ENCODE results near the gene PPP1R14D. TPM values are rescaled to one million over a fixed set of nuclear protein-coding genes. Genes with fewer than 3 reads are reported as not detected.

The PPP1R14D gene
- total and polyA plus RNA-seq, 2 donors, result 0.14 to 1.2 TPM

GRCh38 chr15:40782609-40783227 lies 45.8 kb downstream of the PPP1R14D start:
- no peaks in the 10 kb centered on the region for H3K27me3 ChIP-seq (ENCODE audit: control insufficient read depth in 2 of 2, insufficient read depth in 1 of 2, low read length in 1 of 2)
- H3K27ac ChIP-seq (ENCODE audit: low read depth in 1 of 2, low read length in 1 of 2), result no peak overlapping the region
- peaks cover 0 to 5% of the 10 kb centered on the region in 2 donors for H3K4me1 ChIP-seq (ENCODE audit: control insufficient read depth in 2 of 2, insufficient read depth in 2 of 2, low read length in 2 of 2)
- DNase-seq (ENCODE audit: low read depth in 6 of 9, low spot score in 9 of 9), result peak in 6 of 9 donors; percentile 36 to 83 (median 66)
- no peak overlapping the region for H3K4me3 ChIP-seq (ENCODE audit: low read length in 2 of 2)
- 48% methylated on average over 8 of the region's 8 CpGs for WGBS
- H3K9me3 ChIP-seq (ENCODE audit: control insufficient read depth in 2 of 2, insufficient read depth in 1 of 2, low read length in 1 of 2), result no peaks in the 10 kb centered on the region
- peaks cover 12 to 19% of the 10 kb centered on the region in 2 donors for H3K36me3 ChIP-seq (ENCODE audit: control insufficient read depth in 2 of 2, insufficient read depth in 2 of 2, low read length in 1 of 2)

GRCh38 chr15:40776537-40777141 lies 51.9 kb downstream of the PPP1R14D start:
- Histone ChIP-seq H3K4me1 (ENCODE audit: control insufficient read depth in 2 of 2, insufficient read depth in 2 of 2, low read length in 2 of 2) (peaks cover 6 to 7% of the 10 kb centered on the region in 2 donors), H3K4me3 (ENCODE audit: low read length in 2 of 2) (no peak overlapping the region), H3K9me3 (ENCODE audit: control insufficient read depth in 2 of 2, insufficient read depth in 1 of 2, low read length in 1 of 2) (no peaks in the 10 kb centered on the region), H3K27me3 (ENCODE audit: control insufficient read depth in 2 of 2, insufficient read depth in 1 of 2, low read length in 1 of 2) (no peaks in the 10 kb centered on the region), H3K36me3 (ENCODE audit: control insufficient read depth in 2 of 2, insufficient read depth in 2 of 2, low read length in 1 of 2) (peaks cover 59 to 63% of the 10 kb centered on the region in 2 donors), H3K27ac (ENCODE audit: low read depth in 1 of 2, low read length in 1 of 2) (no peak overlapping the region)
- WGBS, result 80% methylated on average over 11 of the region's 11 CpGs
- peak in 2 of 9 donors; percentile 46 to 65 for DNase-seq (ENCODE audit: low read depth in 6 of 9, low spot score in 9 of 9)

- no peaks in the 10 kb centered on the region for H3K9me3 ChIP-seq (ENCODE audit: control insufficient read depth in 2 of 2, insufficient read depth in 1 of 2, low read length in 1 of 2)
- H3K27ac ChIP-seq (ENCODE audit: low read depth in 1 of 2, low read length in 1 of 2), result no peak overlapping the region
- peaks cover 6 to 14% of the 10 kb centered on the region in 2 donors for H3K4me1 ChIP-seq (ENCODE audit: control insufficient read depth in 2 of 2, insufficient read depth in 2 of 2, low read length in 2 of 2)
- H3K27me3 ChIP-seq (ENCODE audit: control insufficient read depth in 2 of 2, insufficient read depth in 1 of 2, low read length in 1 of 2), result no peaks in the 10 kb centered on the region
- WGBS, result 99% methylated on average over 14 of the region's 14 CpGs
- H3K36me3 ChIP-seq (ENCODE audit: control insufficient read depth in 2 of 2, insufficient read depth in 2 of 2, low read length in 1 of 2), result peaks cover 59 to 66% of the 10 kb centered on the region in 2 donors
- DNase-seq (ENCODE audit: low read depth in 6 of 9, low spot score in 9 of 9), result no peak
- no peak overlapping the region for H3K4me3 ChIP-seq (ENCODE audit: low read length in 2 of 2)
Measured at GRCh38 chr15:40775740-40776536, 52.6 kb downstream of the PPP1R14D start.

- no peaks in the 10 kb centered on the region for H3K27me3 ChIP-seq (ENCODE audit: control insufficient read depth in 2 of 2, insufficient read depth in 1 of 2, low read length in 1 of 2)
- no peak overlapping the region for H3K27ac ChIP-seq (ENCODE audit: low read depth in 1 of 2, low read length in 1 of 2)
- no peak for DNase-seq (ENCODE audit: low read depth in 6 of 9, low spot score in 9 of 9)
- WGBS, result 97% methylated on average over 10 of the region's 10 CpGs
- H3K4me3 ChIP-seq (ENCODE audit: low read length in 2 of 2), result no peak overlapping the region
- no peaks in the 10 kb centered on the region for H3K9me3 ChIP-seq (ENCODE audit: control insufficient read depth in 2 of 2, insufficient read depth in 1 of 2, low read length in 1 of 2)
- H3K4me1 ChIP-seq (ENCODE audit: control insufficient read depth in 2 of 2, insufficient read depth in 2 of 2, low read length in 2 of 2), result peaks cover 7 to 24% of the 10 kb centered on the region in 2 donors
- H3K36me3 ChIP-seq (ENCODE audit: control insufficient read depth in 2 of 2, insufficient read depth in 2 of 2, low read length in 1 of 2), result peaks cover 59 to 66% of the 10 kb centered on the region in 2 donors
Measured at GRCh38 chr15:40775007-40775406, 53.5 kb downstream of the PPP1R14D start.

- no peaks in the 10 kb centered on the region for H3K27me3 ChIP-seq (ENCODE audit: control insufficient read depth in 2 of 2, insufficient read depth in 1 of 2, low read length in 1 of 2)
- H3K4me3 ChIP-seq (ENCODE audit: low read length in 2 of 2), result no peak overlapping the region
- H3K9me3 ChIP-seq (ENCODE audit: control insufficient read depth in 2 of 2, insufficient read depth in 1 of 2, low read length in 1 of 2), result no peaks in the 10 kb centered on the region
- H3K27ac ChIP-seq (ENCODE audit: low read depth in 1 of 2, low read length in 1 of 2), result no peak overlapping the region
- DNase-seq (ENCODE audit: low read depth in 6 of 9, low spot score in 9 of 9), result no peak
- H3K4me1 ChIP-seq (ENCODE audit: control insufficient read depth in 2 of 2, insufficient read depth in 2 of 2, low read length in 2 of 2), result peaks cover 17 to 35% of the 10 kb centered on the region in 2 donors
- 95% methylated on average over 6 of the region's 6 CpGs for WGBS
- peaks cover 50 to 56% of the 10 kb centered on the region in 2 donors for H3K36me3 ChIP-seq (ENCODE audit: control insufficient read depth in 2 of 2, insufficient read depth in 2 of 2, low read length in 1 of 2)
Measured at GRCh38 chr15:40773902-40774301, 54.6 kb downstream of the PPP1R14D start.

GRCh38 chr15:40773496-40773895 lies 55.0 kb downstream of the PPP1R14D start:
- H3K36me3 ChIP-seq (ENCODE audit: control insufficient read depth in 2 of 2, insufficient read depth in 2 of 2, low read length in 1 of 2), result peaks cover 46 to 52% of the 10 kb centered on the region in 2 donors
- no peak overlapping the region for H3K4me3 ChIP-seq (ENCODE audit: low read length in 2 of 2)
- peaks cover 21 to 39% of the 10 kb centered on the region in 2 donors for H3K4me1 ChIP-seq (ENCODE audit: control insufficient read depth in 2 of 2, insufficient read depth in 2 of 2, low read length in 2 of 2)
- no peaks in the 10 kb centered on the region for H3K9me3 ChIP-seq (ENCODE audit: control insufficient read depth in 2 of 2, insufficient read depth in 1 of 2, low read length in 1 of 2)
- 98% methylated on average over 8 of the region's 8 CpGs for WGBS
- H3K27me3 ChIP-seq (ENCODE audit: control insufficient read depth in 2 of 2, insufficient read depth in 1 of 2, low read length in 1 of 2), result no peaks in the 10 kb centered on the region
- H3K27ac ChIP-seq (ENCODE audit: low read depth in 1 of 2, low read length in 1 of 2), result no peak overlapping the region
- no peak for DNase-seq (ENCODE audit: low read depth in 6 of 9, low spot score in 9 of 9)

GRCh38 chr15:40772014-40772413 lies 56.5 kb downstream of the PPP1R14D start:
- 95% methylated on average over 13 of the region's 13 CpGs for WGBS
- H3K36me3 ChIP-seq (ENCODE audit: control insufficient read depth in 2 of 2, insufficient read depth in 2 of 2, low read length in 1 of 2), result peaks cover 56 to 64% of the 10 kb centered on the region in 2 donors
- H3K27ac ChIP-seq (ENCODE audit: low read depth in 1 of 2, low read length in 1 of 2), result no peak overlapping the region
- DNase-seq (ENCODE audit: low read depth in 6 of 9, low spot score in 9 of 9), result no peak
- H3K4me3 ChIP-seq (ENCODE audit: low read length in 2 of 2), result no peak overlapping the region
- no peaks in the 10 kb centered on the region for H3K27me3 ChIP-seq (ENCODE audit: control insufficient read depth in 2 of 2, insufficient read depth in 1 of 2, low read length in 1 of 2)
- peaks cover 22 to 42% of the 10 kb centered on the region in 2 donors for H3K4me1 ChIP-seq (ENCODE audit: control insufficient read depth in 2 of 2, insufficient read depth in 2 of 2, low read length in 2 of 2)
- H3K9me3 ChIP-seq (ENCODE audit: control insufficient read depth in 2 of 2, insufficient read depth in 1 of 2, low read length in 1 of 2), result no peaks in the 10 kb centered on the region

GRCh38 chr15:40771242-40771641 lies 57.3 kb downstream of the PPP1R14D start:
- no peaks in the 10 kb centered on the region for H3K9me3 ChIP-seq (ENCODE audit: control insufficient read depth in 2 of 2, insufficient read depth in 1 of 2, low read length in 1 of 2)
- H3K4me1 ChIP-seq (ENCODE audit: control insufficient read depth in 2 of 2, insufficient read depth in 2 of 2, low read length in 2 of 2), result peaks cover 16 to 38% of the 10 kb centered on the region in 2 donors
- WGBS, result over 99% methylated on average over 5 of the region's 5 CpGs
- DNase-seq (ENCODE audit: low read depth in 6 of 9, low spot score in 9 of 9), result no peak
- H3K36me3 ChIP-seq (ENCODE audit: control insufficient read depth in 2 of 2, insufficient read depth in 2 of 2, low read length in 1 of 2), result peaks cover 50 to 61% of the 10 kb centered on the region in 2 donors
- no peak overlapping the region for H3K27ac ChIP-seq (ENCODE audit: low read depth in 1 of 2, low read length in 1 of 2)
- no peak overlapping the region for H3K4me3 ChIP-seq (ENCODE audit: low read length in 2 of 2)
- H3K27me3 ChIP-seq (ENCODE audit: control insufficient read depth in 2 of 2, insufficient read depth in 1 of 2, low read length in 1 of 2), result no peaks in the 10 kb centered on the region

All from thymus (tissue), 11 donors.